Smooth muscle cell (in vitro differentiated cells): ENCODE data around the gene MEX3C. TPM values are rescaled to one million over a fixed set of nuclear protein-coding genes. Genes with fewer than 3 reads are reported as not detected.

Experiments used
- DNase-seq: peaks from one replicate; lab custom pipeline; 2025; ENCODE audit not compliant: unreplicated experiment; lab: John Stamatoyannopoulos, UW
- H2AFZ ChIP-seq: fragments of 200-600 bp; sonication (generic); 2 replicates; pipeline ENCODE4 v1.6.0; 2016; ENCODE audit warnings: antibody characterized with exemption, low read depth, mild to moderate bottlenecking
- H3F3A ChIP-seq: fragments of 200-600 bp; sonication (generic); 2 replicates; pipeline ENCODE4 v1.6.0; 2017; ENCODE audit warnings: antibody characterized with exemption, low read depth
- H3K27ac ChIP-seq: fragments of 200-600 bp; sonication (generic); 2 replicates; pipeline ENCODE4 v1.5.1; 2016; ENCODE audit warnings: low read depth, mild to moderate bottlenecking
- H3K27me3 ChIP-seq: fragments of 200-600 bp; sonication (generic); 2 replicates; pipeline ENCODE4 v1.6.1; 2016; ENCODE audit warnings: low read depth, mild to moderate bottlenecking
- H3K36me3 ChIP-seq: fragments of 200-600 bp; sonication (generic); 2 replicates; pipeline ENCODE4 v1.5.1; 2016; ENCODE audit warnings: low read depth
- H3K4me1 ChIP-seq: fragments of 200-600 bp; sonication (generic); 2 replicates; pipeline ENCODE4 v1.5.1; 2016; ENCODE audit warnings: low read depth
- H3K4me2 ChIP-seq: fragments of 200-600 bp; sonication (generic); 2 replicates; pipeline ENCODE4 v1.6.0; 2016; ENCODE audit warnings: mild to moderate bottlenecking
- H3K4me3 ChIP-seq: fragments of 200-600 bp; sonication (generic); 2 replicates; pipeline ENCODE4 v1.5.1; 2016; ENCODE audit warnings: mild to moderate bottlenecking
- H3K79me2 ChIP-seq: fragments of 200-600 bp; sonication (generic); 2 replicates; pipeline ENCODE4 v1.6.0; 2016; ENCODE audit warnings: low read depth, mild to moderate bottlenecking
- H3K9ac ChIP-seq: fragments of 200-600 bp; sonication (generic); 2 replicates; pipeline ENCODE4 v1.6.0; 2016; ENCODE audit warnings: low read depth
- H3K9me3 ChIP-seq: fragments of 200-600 bp; sonication (generic); replicated peaks from 2 replicates; pipeline ENCODE4 v1.5.1; 2016; ENCODE audit warnings: low read depth
- H4K20me1 ChIP-seq: fragments of 200-600 bp; sonication (generic); 2 replicates; pipeline ENCODE4 v1.6.0; 2016; ENCODE audit warnings: low read depth
- WGBS: methylation state at CpG from one replicate; pipeline ENCODE4 v1.1.7; 2016; ENCODE audit warnings: low lambda C conversion rate; 5-methylcytosine and 5-hydroxymethylcytosine counted together
- polyA plus RNA-seq: library from polyadenylated mRNA; unstranded; fragments of >200 nt; fragmentation: Nextera tagmentation; extraction: Ambion mirVana; gene quantifications from 2 replicates; pipeline ENCODE4 v1.2.1, GENCODE V29; 2016
- total RNA-seq: library from RNA; depleted of rRNA; stranded (reverse); fragments of >200 nt; gene quantifications from 2 replicates; pipeline ENCODE4 v1.2.3, GENCODE V29; 2014
- TF ChIP-seq, protein P1 (sequence below): fragments of 200-600 bp; sonication (generic); IDR thresholded peaks from 2 replicates; pipeline ENCODE4 v1.5.1; 2017; ENCODE audit warnings: borderline replicate concordance, mild to moderate bottlenecking, antibody characterized with exemption; ENCODE audit not compliant: insufficient read depth, poor library complexity, severe bottlenecking

MEX3C gene
- total and polyA plus RNA-seq, 2 experiments from 2014 or later = 34.4 to 81.4 TPM

DNA sequence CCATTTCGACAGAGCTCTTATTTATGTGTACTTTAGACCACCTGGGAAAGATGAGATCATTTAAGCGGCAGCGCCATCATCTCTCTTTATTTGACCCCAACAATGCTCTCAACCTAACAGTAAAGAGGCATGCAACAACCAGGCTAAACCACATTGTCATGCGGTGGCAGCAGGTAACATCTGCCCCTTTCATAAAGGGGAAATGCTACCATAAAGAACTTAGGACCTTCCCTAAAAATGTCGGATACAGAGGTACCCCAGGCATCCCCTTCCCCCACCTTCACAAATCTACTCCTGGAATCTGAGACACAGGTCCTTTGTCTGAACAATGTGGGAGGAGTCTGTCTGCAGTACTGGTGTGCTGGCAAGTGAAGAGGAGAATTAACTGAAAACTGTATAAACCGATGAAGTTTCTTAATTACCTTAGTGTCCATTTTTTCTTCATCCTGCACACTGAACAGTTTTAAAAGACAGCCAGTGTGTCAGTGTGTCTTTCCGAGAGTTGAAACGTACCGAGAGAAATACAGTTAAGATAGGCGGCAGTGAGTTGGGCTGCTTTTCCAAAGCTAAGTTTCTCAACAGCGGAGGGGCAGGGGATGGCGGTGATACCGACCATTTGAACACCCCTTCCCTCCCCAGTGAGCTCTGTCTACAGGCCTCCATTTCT is 1.9 kb downstream of the MEX3C start:
- DNase-seq = no peak
- peak overlapping the region; percentile 93 for H3K4me2 ChIP-seq

GRCh38 chr18:51195086-51195450 is 2.4 kb downstream of the MEX3C start:
- H2AFZ ChIP-seq = no peak overlapping the region
- peaks cover 67% of the 10 kb centered on the region for H3K79me2 ChIP-seq
- H3K4me1 ChIP-seq = peaks cover 48% of the 10 kb centered on the region
- H4K20me1 ChIP-seq = peaks cover 61% of the 10 kb centered on the region
- TF ChIP-seq, protein P1, sequence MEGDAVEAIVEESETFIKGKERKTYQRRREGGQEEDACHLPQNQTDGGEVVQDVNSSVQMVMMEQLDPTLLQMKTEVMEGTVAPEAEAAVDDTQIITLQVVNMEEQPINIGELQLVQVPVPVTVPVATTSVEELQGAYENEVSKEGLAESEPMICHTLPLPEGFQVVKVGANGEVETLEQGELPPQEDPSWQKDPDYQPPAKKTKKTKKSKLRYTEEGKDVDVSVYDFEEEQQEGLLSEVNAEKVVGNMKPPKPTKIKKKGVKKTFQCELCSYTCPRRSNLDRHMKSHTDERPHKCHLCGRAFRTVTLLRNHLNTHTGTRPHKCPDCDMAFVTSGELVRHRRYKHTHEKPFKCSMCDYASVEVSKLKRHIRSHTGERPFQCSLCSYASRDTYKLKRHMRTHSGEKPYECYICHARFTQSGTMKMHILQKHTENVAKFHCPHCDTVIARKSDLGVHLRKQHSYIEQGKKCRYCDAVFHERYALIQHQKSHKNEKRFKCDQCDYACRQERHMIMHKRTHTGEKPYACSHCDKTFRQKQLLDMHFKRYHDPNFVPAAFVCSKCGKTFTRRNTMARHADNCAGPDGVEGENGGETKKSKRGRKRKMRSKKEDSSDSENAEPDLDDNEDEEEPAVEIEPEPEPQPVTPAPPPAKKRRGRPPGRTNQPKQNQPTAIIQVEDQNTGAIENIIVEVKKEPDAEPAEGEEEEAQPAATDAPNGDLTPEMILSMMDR = no peak
- H3K27me3 ChIP-seq = no peaks in the 10 kb centered on the region
- 12% methylated on average over 3 of the region's 3 CpGs for WGBS
- no peaks in the 10 kb centered on the region for H3K36me3 ChIP-seq
- peak overlapping the region; percentile 93 for H3K4me2 ChIP-seq
- H3K4me3 ChIP-seq = peak overlapping the region; percentile 86
- DNase-seq = no peak
- H3K9ac ChIP-seq = peak overlapping the region; percentile 88
- no peaks in the 10 kb centered on the region for H3K9me3 ChIP-seq
- peak overlapping the region; percentile 78 for H3K27ac ChIP-seq
- H3F3A ChIP-seq = peaks cover 3% of the 10 kb centered on the region

More for the DNA sequence above, 1.9 kb downstream of the MEX3C start:
- TF ChIP-seq, protein P1 = no peak
- peak overlapping the region; percentile 78 for H3K27ac ChIP-seq
- H3K9ac ChIP-seq = peak overlapping the region; percentile 88
- H3F3A ChIP-seq = peaks cover 3% of the 10 kb centered on the region
- peaks cover 62% of the 10 kb centered on the region for H3K79me2 ChIP-seq
- 2% methylated on average over 13 of the region's 13 CpGs for WGBS
- H3K4me3 ChIP-seq = peak overlapping the region; percentile 86
- no peaks in the 10 kb centered on the region for H3K27me3 ChIP-seq
- no peak overlapping the region for H2AFZ ChIP-seq
- no peaks in the 10 kb centered on the region for H3K36me3 ChIP-seq
- peaks cover 56% of the 10 kb centered on the region for H4K20me1 ChIP-seq
- H3K9me3 ChIP-seq = no peaks in the 10 kb centered on the region
- H3K4me1 ChIP-seq = peaks cover 43% of the 10 kb centered on the region

DNA sequence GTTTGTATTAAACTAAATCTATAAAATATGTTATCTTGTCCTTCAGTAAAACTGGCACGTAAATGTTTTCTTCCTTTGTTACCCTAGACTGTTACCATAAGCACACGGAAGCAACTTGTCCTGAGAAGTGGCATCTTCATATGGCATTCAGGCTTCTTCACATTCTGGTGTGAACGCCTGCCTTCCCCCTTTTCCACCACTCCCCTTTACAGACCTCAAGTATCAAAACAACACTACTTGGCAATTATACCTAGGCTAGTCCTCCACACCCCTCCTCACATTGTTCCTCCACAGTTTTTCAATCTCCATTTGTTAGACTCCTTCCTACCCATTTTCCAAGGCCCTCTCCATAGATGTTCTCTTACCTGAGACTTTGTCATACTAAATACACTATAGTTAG is 2.9 kb downstream of the MEX3C start:
- peak overlapping the region; percentile 88 for H3K9ac ChIP-seq
- H3K27ac ChIP-seq = peak overlapping the region; percentile 78
- H3F3A ChIP-seq = peaks cover 3% of the 10 kb centered on the region
- no peaks in the 10 kb centered on the region for H3K9me3 ChIP-seq
- H3K27me3 ChIP-seq = no peaks in the 10 kb centered on the region
- peaks cover 72% of the 10 kb centered on the region for H3K79me2 ChIP-seq
- DNase-seq = no peak
- TF ChIP-seq, protein P1 = no peak
- H3K4me1 ChIP-seq = peaks cover 51% of the 10 kb centered on the region
- peaks cover 66% of the 10 kb centered on the region for H4K20me1 ChIP-seq
- H2AFZ ChIP-seq = no peak overlapping the region
- peak overlapping the region; percentile 93 for H3K4me2 ChIP-seq
- H3K36me3 ChIP-seq = no peaks in the 10 kb centered on the region
- 11% methylated on average over 3 of the region's 3 CpGs for WGBS
- H3K4me3 ChIP-seq = peak overlapping the region; percentile 86

GRCh38 chr18:51193621-51194287 is 3.7 kb downstream of the MEX3C start:
- Histone ChIP-seq H3K9me3 (no peaks in the 10 kb centered on the region), H3K27ac (peak overlapping the region; percentile 78), H2AFZ (no peak overlapping the region), H3K36me3 (no peaks in the 10 kb centered on the region), H3K9ac (peak overlapping the region; percentile 88), H3K79me2 (peaks cover 80% of the 10 kb centered on the region), H3K4me1 (peaks cover 60% of the 10 kb centered on the region), H3K4me2 (peak overlapping the region; percentile 93), H3F3A (peaks cover 3% of the 10 kb centered on the region), H4K20me1 (peaks cover 74% of the 10 kb centered on the region), H3K27me3 (no peaks in the 10 kb centered on the region), H3K4me3 (peak overlapping the region; percentile 86)
- no peak for DNase-seq
- TF ChIP-seq, protein P1 = no peak
- WGBS = 32% methylated on average over 5 of the region's 5 CpGs
